Testis (tissue), 3 donors: Measurements from ENCODE around the gene PRDM11. TPM values are rescaled to one million over a fixed set of nuclear protein-coding genes. Genes with fewer than 3 reads are reported as not detected.

Experiments used
- DNase-seq: peaks from one replicate; pipeline ENCODE4 v3.0.0-alpha.2; 2019
- H3K27ac ChIP-seq, 2 donors: fragments of 200-600 bp; sonication (generic); one replicate each; pipeline ENCODE4 v1.5.1; 2019
- H3K27me3 ChIP-seq: fragments of 200-600 bp; sonication (generic); one replicate; pipeline ENCODE4 v1.5.1; 2019
- H3K36me3 ChIP-seq: fragments of 200-600 bp; sonication (generic); one replicate; pipeline ENCODE4 v1.5.1; 2017; ENCODE audit warnings: low read depth; ENCODE audit errors: missing control alignments
- H3K4me1 ChIP-seq: fragments of 200-600 bp; sonication (generic); one replicate; pipeline ENCODE4 v1.5.1; 2019
- H3K4me3 ChIP-seq, 2 donors: fragments of 200-600 bp; sonication (generic); one replicate each; pipeline ENCODE4 v1.5.1; 2017 to 2019
- H3K9me3 ChIP-seq: fragments of 200-600 bp; sonication (generic); one replicate; pipeline ENCODE4 v1.5.1; 2017
- POLR2A ChIP-seq: fragments of 450-650 bp; IDR thresholded peaks from one replicate; pipeline ENCODE4 v1.6.1; 2017; ENCODE audit warnings: antibody characterized with exemption, mild to moderate bottlenecking, moderate library complexity
- WGBS, 2 donors: methylation state at CpG; one replicate each; pipeline ENCODE4 v1.1.5; 2018; 5-methylcytosine and 5-hydroxymethylcytosine counted together
- intact Hi-C: fragments of 100-400 bp; cut with DNase I; formaldehyde crosslinking; loops from one replicate; pipeline ENCODE4 v1.15.1; 2023; ENCODE audit warnings: low total_unique reads
- polyA plus RNA-seq: library from polyadenylated mRNA; stranded (reverse); fragments of 350-450 nt; fragmentation: Illumina TruSeq; extraction: RNeasy Lipid Tissue Mini Kit (QIAGEN cat#74804); gene quantifications from one replicate; pipeline ENCODE4 v1.2.3, GENCODE V29; 2014; ENCODE audit warnings: low read depth, low replicate concordance; ENCODE audit not compliant: insufficient read depth
- total RNA-seq, 2 donors: library from RNA; depleted of rRNA; stranded (reverse); fragments of >200 nt; gene quantifications; one replicate each; pipeline ENCODE4 v1.2.3, GENCODE V29; 2016
- TF ChIP-seq, protein P1 (sequence below), 3 experiments: fragments of 450-650 bp in 2 of 3; fragments of 200-600 bp in 1 of 3; sonication (generic) in 1 of 3; IDR thresholded peaks; one replicate each; pipeline ENCODE4 v1.5.1; 2016 to 2019; ENCODE audit warnings: antibody characterized with exemption in 3 of 3, mild to moderate bottlenecking in 2 of 3, moderate library complexity in 1 of 3

The PRDM11 gene
- total and polyA plus RNA-seq, 3 donors from 2014 or later: 6.4 to 15.9 (median 13.6) TPM

- 87 to 88% methylated on average over 8 of the region's 8 CpGs for WGBS, 2 donors
- Histone ChIP-seq H3K27me3 (no peaks in the 10 kb centered on the region), H3K36me3 (no peaks in the 10 kb centered on the region), H3K9me3 (no peaks in the 10 kb centered on the region), H3K4me3 (no peak overlapping the region), H3K27ac (no peak overlapping the region), H3K4me1 (peaks cover 17% of the 10 kb centered on the region)
- TF ChIP-seq POLR2A: no peak
- TF ChIP-seq, protein P1, sequence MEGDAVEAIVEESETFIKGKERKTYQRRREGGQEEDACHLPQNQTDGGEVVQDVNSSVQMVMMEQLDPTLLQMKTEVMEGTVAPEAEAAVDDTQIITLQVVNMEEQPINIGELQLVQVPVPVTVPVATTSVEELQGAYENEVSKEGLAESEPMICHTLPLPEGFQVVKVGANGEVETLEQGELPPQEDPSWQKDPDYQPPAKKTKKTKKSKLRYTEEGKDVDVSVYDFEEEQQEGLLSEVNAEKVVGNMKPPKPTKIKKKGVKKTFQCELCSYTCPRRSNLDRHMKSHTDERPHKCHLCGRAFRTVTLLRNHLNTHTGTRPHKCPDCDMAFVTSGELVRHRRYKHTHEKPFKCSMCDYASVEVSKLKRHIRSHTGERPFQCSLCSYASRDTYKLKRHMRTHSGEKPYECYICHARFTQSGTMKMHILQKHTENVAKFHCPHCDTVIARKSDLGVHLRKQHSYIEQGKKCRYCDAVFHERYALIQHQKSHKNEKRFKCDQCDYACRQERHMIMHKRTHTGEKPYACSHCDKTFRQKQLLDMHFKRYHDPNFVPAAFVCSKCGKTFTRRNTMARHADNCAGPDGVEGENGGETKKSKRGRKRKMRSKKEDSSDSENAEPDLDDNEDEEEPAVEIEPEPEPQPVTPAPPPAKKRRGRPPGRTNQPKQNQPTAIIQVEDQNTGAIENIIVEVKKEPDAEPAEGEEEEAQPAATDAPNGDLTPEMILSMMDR (IDR thresholded peaks at IDR 0.05): no peak
- DNase-seq: no peak
- intact Hi-C loops: no loop called here
Measured at GRCh38 chr11:45178890-45179671, 32.6 kb downstream of the PRDM11 start.

DNA sequence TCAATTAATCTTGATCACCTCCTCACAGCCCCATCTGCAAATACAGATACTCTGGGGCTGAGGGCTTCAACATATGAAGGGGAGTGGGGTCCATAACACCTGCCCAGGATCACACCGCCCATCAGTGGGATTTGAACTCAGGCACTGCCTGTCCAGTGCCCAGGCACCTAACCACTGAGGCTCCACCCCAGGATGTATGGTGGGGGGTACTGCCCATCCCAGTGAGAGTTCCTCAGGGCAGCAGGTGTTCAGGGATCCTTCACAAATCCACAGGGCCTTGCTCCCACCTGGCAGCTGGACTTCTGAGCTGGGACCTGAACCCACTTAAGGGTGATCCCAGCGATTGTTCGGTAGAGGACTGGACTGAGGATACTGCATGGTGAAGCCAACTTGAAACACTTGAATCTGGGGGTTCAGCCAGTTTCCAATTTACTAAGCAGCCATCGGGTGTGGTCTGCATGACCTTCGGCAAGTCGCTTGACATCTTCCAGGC, 33.3 kb downstream of the PRDM11 start:
- 38% methylated on average over 6 of the region's 6 CpGs; no CpG with 5 or more reads in 1 of the 2 donors for WGBS, 2 donors
- Histone ChIP-seq H3K9me3 (no peaks in the 10 kb centered on the region), H3K4me3 (peak overlapping the region in 1 of 2 donors; percentile 26), H3K36me3 (no peaks in the 10 kb centered on the region), H3K27me3 (no peaks in the 10 kb centered on the region), H3K27ac (no peak overlapping the region), H3K4me1 (peaks cover 17% of the 10 kb centered on the region)
- no peak for DNase-seq
- intact Hi-C loops: loop anchor here (10.0 kb wide), 1 partner anchor 55 kb away; no protein-coding TSS in a partner anchor
- TF ChIP-seq POLR2A: no peak
- TF ChIP-seq, protein P1 (IDR thresholded peaks at IDR 0.05): no peak

GRCh38 chr11:45180179-45180847, 33.9 kb downstream of the PRDM11 start:
- 2% methylated on average over 49 of the region's 78 CpGs; no CpG with 5 or more reads in 1 of the 2 donors for WGBS, 2 donors
- TF ChIP-seq, protein P1 (IDR thresholded peaks at IDR 0.05): peak in 2 of 3 experiments; percentile 24 to 26
- TF ChIP-seq POLR2A: no peak
- intact Hi-C loops: loop anchor here (10.0 kb wide), 1 partner anchor 54 kb away; no protein-coding TSS in a partner anchor
- peak overlapping the region; percentile 51 to 58 for H3K4me3 ChIP-seq
- H3K27me3 ChIP-seq: no peaks in the 10 kb centered on the region
- no peaks in the 10 kb centered on the region for H3K9me3 ChIP-seq
- H3K27ac ChIP-seq: peak overlapping the region in 1 of 2 donors; percentile 60
- H3K4me1 ChIP-seq: peaks cover 17% of the 10 kb centered on the region
- H3K36me3 ChIP-seq: no peaks in the 10 kb centered on the region
- peak; percentile 51 for DNase-seq

GRCh38 chr11:45180848-45181192, 34.4 kb downstream of the PRDM11 start:
- Histone ChIP-seq H3K36me3 (no peaks in the 10 kb centered on the region), H3K4me1 (peaks cover 17% of the 10 kb centered on the region), H3K9me3 (no peaks in the 10 kb centered on the region), H3K4me3 (peak overlapping the region; percentile 51 to 58), H3K27ac (peak overlapping the region; percentile 39 to 60), H3K27me3 (no peaks in the 10 kb centered on the region)
- peak; percentile 36 for DNase-seq
- 2% methylated on average over 15 of the region's 33 CpGs; no CpG with 5 or more reads in 1 of the 2 donors for WGBS, 2 donors
- TF ChIP-seq, protein P1 (IDR thresholded peaks at IDR 0.05): no peak
- no peak for TF ChIP-seq POLR2A
- intact Hi-C loops: loop anchor here (10.0 kb wide), 1 partner anchor 54 kb away; no protein-coding TSS in a partner anchor
